ENCODE results near the gene H2BW2. TPM values are rescaled to one million over a fixed set of nuclear protein-coding genes. Genes with fewer than 3 reads are reported as not detected.

H2BW2 gene
- total RNA-seq, 1 experiment from 2014 or later = not detected

Other genes starting within 250 kb of the H2BW2 start
- 0.05 TPM for gene RAB9B, start 207.7 kb upstream of the H2BW2 start, total RNA-seq (2021; ENCODE audit: unreplicated experiment)
- 0.39 TPM for gene TMSB15B, start 77.3 kb upstream of the H2BW2 start, total RNA-seq (2021; ENCODE audit: unreplicated experiment)
- not detected for gene H2BW1, start 26.2 kb upstream of the H2BW2 start, total RNA-seq (2021; ENCODE audit: unreplicated experiment)
- not detected for gene TMSB15C, start 36.3 kb downstream of the H2BW2 start, total RNA-seq (2021; ENCODE audit: unreplicated experiment)
- not detected for gene ZCCHC18, start 72.6 kb downstream of the H2BW2 start, total RNA-seq (2021; ENCODE audit: unreplicated experiment)
- gene SLC25A53, start 117.1 kb downstream of the H2BW2 start, total RNA-seq (2021; ENCODE audit: unreplicated experiment) = 3.4 TPM
- 21.1 TPM for gene FAM199X, start 126.5 kb downstream of the H2BW2 start, total RNA-seq (2021; ENCODE audit: unreplicated experiment)
- not detected for gene ESX1, start 215.0 kb downstream of the H2BW2 start, total RNA-seq (2021; ENCODE audit: unreplicated experiment)

Measured in HCT116 (cell line).